Testis (tissue), 2 donors: ENCODE data around the gene MAGEA2B.

Experiments
- POLR2A ChIP-seq: fragments of 450-650 bp; IDR thresholded peaks from one replicate; pipeline ENCODE4 v1.6.1; 2017; ENCODE audit warnings: antibody characterized with exemption, mild to moderate bottlenecking, moderate library complexity
- TF ChIP-seq, protein P1 (sequence below), 3 experiments: fragments of 450-650 bp in 2 of 3; fragments of 200-600 bp in 1 of 3; sonication (generic) in 1 of 3; IDR thresholded peaks; one replicate each; pipeline ENCODE4 v1.5.1; 2016 to 2019; ENCODE audit warnings: antibody characterized with exemption in 3 of 3, mild to moderate bottlenecking in 2 of 3, moderate library complexity in 1 of 3

GRCh38 chrX:152738560-152738959, 24.1 kb downstream of the MAGEA2B start:
- TF ChIP-seq, protein P1, sequence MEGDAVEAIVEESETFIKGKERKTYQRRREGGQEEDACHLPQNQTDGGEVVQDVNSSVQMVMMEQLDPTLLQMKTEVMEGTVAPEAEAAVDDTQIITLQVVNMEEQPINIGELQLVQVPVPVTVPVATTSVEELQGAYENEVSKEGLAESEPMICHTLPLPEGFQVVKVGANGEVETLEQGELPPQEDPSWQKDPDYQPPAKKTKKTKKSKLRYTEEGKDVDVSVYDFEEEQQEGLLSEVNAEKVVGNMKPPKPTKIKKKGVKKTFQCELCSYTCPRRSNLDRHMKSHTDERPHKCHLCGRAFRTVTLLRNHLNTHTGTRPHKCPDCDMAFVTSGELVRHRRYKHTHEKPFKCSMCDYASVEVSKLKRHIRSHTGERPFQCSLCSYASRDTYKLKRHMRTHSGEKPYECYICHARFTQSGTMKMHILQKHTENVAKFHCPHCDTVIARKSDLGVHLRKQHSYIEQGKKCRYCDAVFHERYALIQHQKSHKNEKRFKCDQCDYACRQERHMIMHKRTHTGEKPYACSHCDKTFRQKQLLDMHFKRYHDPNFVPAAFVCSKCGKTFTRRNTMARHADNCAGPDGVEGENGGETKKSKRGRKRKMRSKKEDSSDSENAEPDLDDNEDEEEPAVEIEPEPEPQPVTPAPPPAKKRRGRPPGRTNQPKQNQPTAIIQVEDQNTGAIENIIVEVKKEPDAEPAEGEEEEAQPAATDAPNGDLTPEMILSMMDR (IDR thresholded peaks at IDR 0.05) = no peak
- no peak for TF ChIP-seq POLR2A
